ENCODE results near the gene LSAMP.

- TF ChIP-seq, protein P1, sequence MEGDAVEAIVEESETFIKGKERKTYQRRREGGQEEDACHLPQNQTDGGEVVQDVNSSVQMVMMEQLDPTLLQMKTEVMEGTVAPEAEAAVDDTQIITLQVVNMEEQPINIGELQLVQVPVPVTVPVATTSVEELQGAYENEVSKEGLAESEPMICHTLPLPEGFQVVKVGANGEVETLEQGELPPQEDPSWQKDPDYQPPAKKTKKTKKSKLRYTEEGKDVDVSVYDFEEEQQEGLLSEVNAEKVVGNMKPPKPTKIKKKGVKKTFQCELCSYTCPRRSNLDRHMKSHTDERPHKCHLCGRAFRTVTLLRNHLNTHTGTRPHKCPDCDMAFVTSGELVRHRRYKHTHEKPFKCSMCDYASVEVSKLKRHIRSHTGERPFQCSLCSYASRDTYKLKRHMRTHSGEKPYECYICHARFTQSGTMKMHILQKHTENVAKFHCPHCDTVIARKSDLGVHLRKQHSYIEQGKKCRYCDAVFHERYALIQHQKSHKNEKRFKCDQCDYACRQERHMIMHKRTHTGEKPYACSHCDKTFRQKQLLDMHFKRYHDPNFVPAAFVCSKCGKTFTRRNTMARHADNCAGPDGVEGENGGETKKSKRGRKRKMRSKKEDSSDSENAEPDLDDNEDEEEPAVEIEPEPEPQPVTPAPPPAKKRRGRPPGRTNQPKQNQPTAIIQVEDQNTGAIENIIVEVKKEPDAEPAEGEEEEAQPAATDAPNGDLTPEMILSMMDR (conservative IDR thresholded peaks at IDR 0.05), result no peak
- TF ChIP-seq EZH2 (IDR thresholded peaks at IDR 0.05; ENCODE audit: low read depth), result no peak
Measured at GRCh38 chr3:116378077-116378476, 67.2 kb downstream of the LSAMP start.

Data from PC-9 (cell line).